Measurements from ENCODE around the gene ASPSCR1. TPM values are rescaled to one million over a fixed set of nuclear protein-coding genes. Genes with fewer than 3 reads are reported as not detected.

Gene ASPSCR1
- total and polyA plus RNA-seq, 2 of the 13 experiments (the other 11 are each of a cell fraction or from before 2014, with no cell fraction given), result 274 to 314 TPM

- TF ChIP-seq POGK (CRISPR knock-in tag; conservative IDR thresholded peaks at IDR 0.05) (no peak; the same call in 1 of the 2 replicates), IRF9 (CRISPR knock-in tag; IDR thresholded peaks at IDR 0.05; ENCODE audit: borderline replicate concordance) (no peak; the same call in 1 of the 2 replicates), ZNF75D (CRISPR knock-in tag; IDR thresholded peaks at IDR 0.05; ENCODE audit: borderline replicate concordance) (no peak), ZNF776 (CRISPR knock-in tag; IDR thresholded peaks at IDR 0.05) (no peak), GMEB2 (CRISPR knock-in tag; IDR thresholded peaks at IDR 0.05; ENCODE audit: low read depth) (no peak), NR2C2 (CRISPR knock-in tag; IDR thresholded peaks at IDR 0.05; ENCODE audit: borderline replicate concordance) (peak; percentile 33; the same call in 1 of the 2 replicates), PAX8 (CRISPR knock-in tag; IDR thresholded peaks at IDR 0.05; ENCODE audit: borderline replicate concordance) (no peak), ZNF282 (IDR thresholded peaks at IDR 0.05; ENCODE audit: partially characterized antibody) (no peak), MLX (CRISPR knock-in tag; IDR thresholded peaks at IDR 0.05) (no peak), SMC3 (IDR thresholded peaks at IDR 0.05; ENCODE audit: low read length) (peak; percentile 41; the same call in 1 of the 2 replicates), TOE1 (CRISPR knock-in tag; IDR thresholded peaks at IDR 0.05) (no peak), FOXC1 (CRISPR knock-in tag; IDR thresholded peaks at IDR 0.05; ENCODE audit: borderline replicate concordance) (no peak), KDM2A (CRISPR knock-in tag; IDR thresholded peaks at IDR 0.05; ENCODE audit: borderline replicate concordance, low read depth) (no peak; the same call in 1 of the 2 replicates), JUNB (CRISPR knock-in tag; IDR thresholded peaks at IDR 0.05; ENCODE audit: borderline replicate concordance) (no peak), POLR2AphosphoS5 (IDR thresholded peaks at IDR 0.05; ENCODE audit: low read depth, low read length) (no peak), ZNF343 (CRISPR knock-in tag; IDR thresholded peaks at IDR 0.05) (no peak; the same call in 1 of the 2 replicates), TBX3 (IDR thresholded peaks at IDR 0.05; ENCODE audit: borderline replicate concordance) (no peak), ZNF446 (CRISPR knock-in tag; IDR thresholded peaks at IDR 0.05) (no peak), EED (CRISPR knock-in tag; IDR thresholded peaks at IDR 0.05) (0 out of 2 replicates have a peak, but pooled peaks have one; percentile 17), ZNF7 (CRISPR knock-in tag; IDR thresholded peaks at IDR 0.05) (no peak), NR0B2 (CRISPR knock-in tag; IDR thresholded peaks at IDR 0.05) (no peak), TCF12 (IDR thresholded peaks at IDR 0.05) (no peak), TCF12 (CRISPR knock-in tag; IDR thresholded peaks at IDR 0.05) (no peak), ZSCAN31 (CRISPR knock-in tag; IDR thresholded peaks at IDR 0.05; ENCODE audit: low read depth) (peak; percentile 45; the same call in 1 of the 2 replicates), ADNP (CRISPR knock-in tag; IDR thresholded peaks at IDR 0.05) (no peak), ZSCAN30 (CRISPR knock-in tag; IDR thresholded peaks at IDR 0.05) (no peak)
Observed at GRCh38 chr17:81959362-81960129, 17.9 kb upstream of the ASPSCR1 start (continued).
